GM23248 (cell line): ENCODE data around the gene GRPEL2.

ENCODE experiments used
- EZH2 ChIP-seq: fragments of 200-600 bp; sonication (generic); IDR thresholded peaks from 2 replicates; pipeline ENCODE4 v1.6.1; 2018; ENCODE audit warnings: antibody characterized with exemption, mild to moderate bottlenecking; ENCODE audit not compliant: insufficient read depth, poor library complexity, severe bottlenecking
- EZH2phosphoT487 ChIP-seq: fragments of 200-600 bp; sonication (generic); IDR thresholded peaks from 2 replicates; pipeline ENCODE4 v1.6.1; 2018; ENCODE audit warnings: antibody characterized with exemption, moderate library complexity, mild to moderate bottlenecking, low read depth; ENCODE audit not compliant: insufficient read depth

DNA sequence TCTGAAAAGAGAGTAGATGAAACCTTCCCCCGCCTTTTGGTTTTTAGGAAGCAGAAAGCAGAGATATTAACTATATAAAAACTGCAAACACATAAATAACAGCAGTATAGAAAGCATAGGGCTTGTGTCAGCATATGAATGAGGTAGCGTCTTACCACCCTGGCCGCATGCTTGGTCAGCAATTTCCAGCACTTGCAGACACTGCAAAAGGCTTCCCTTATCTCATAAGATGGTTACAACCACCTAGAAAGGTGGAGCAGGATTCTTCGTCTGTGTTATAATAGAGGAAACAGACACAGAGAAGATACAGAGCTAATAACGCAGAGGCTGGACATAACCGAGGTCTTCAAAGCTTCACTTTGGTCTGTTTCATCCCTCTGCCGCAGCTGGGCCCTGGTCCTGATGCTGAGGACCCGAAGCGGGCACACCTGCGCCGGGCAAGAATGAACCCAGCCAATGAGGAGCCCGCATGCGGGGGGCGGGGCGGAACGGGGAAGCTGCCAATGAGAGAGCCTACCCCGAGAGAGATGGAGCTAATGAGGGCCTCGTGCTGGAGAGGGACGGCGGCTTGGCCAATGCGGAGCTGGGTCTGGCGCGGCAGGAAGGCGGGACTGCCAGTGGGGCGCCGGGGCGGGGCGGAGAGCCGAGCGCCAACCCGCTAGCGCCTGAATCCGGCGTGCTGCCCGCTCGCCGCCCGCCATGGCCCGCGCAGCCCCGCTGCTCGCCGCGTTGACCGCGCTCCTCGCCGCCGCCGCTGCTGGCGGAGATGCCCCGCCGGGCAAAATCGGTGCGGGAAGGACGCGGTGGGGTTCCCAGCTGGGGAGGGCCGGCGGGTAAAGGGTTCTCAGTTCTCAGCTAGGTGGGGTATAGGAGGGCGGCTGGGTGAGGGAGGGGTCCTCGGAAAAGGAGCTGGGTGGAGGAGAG lies 12.3 kb downstream of the GRPEL2 start, which contains the start of gene PCYOX1L:
- TF ChIP-seq EZH2phosphoT487 (no peak), EZH2 (no peak)
